G401.6 (cell line): ENCODE results near the gene LKAAEAR1.

Source experiments
- FAIRE-seq: peaks from 2 replicates; lab custom pipeline; 2012; peaks lifted over from hg19 to GRCh38; lab: Jason Lieb, UNC

The LKAAEAR1 gene

GRCh38 chr20:64078934-64079272, 5.3 kb downstream of the LKAAEAR1 start:
- no peak for FAIRE-seq

DNA sequence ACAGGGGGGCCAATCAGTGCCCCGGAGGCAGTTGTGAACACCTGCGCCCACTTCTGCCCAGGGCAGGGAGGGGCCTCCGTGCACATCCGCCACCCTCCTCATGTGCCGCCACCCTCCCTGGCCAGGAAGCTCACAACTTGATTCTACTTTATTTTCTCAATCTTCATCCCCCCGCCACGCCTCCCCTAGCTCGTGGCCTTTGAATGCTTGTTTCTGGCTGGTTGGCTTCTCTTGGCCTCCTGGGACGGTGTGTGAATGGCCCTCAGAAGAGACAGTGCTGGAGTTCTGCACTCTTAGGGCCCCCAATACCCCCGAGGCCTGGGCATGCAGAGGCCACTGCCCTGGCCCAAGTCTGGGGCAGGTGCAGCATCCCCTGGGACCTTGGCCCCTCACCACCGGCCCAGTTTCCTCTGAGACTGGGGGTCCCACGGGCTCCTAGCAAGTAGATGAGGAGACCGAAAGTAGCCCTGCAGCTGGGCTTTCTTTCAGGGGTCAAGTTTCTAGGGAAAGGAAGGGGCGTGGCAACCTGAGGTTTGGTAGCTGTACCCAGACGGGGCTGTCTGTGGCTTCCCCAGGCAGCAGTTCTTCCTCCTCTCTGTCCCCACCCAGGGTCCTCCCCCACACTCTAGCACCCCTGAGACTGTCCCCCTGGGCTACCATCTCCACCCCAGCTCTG, 6.2 kb downstream of the LKAAEAR1 start:
- no peak for FAIRE-seq

DNA sequence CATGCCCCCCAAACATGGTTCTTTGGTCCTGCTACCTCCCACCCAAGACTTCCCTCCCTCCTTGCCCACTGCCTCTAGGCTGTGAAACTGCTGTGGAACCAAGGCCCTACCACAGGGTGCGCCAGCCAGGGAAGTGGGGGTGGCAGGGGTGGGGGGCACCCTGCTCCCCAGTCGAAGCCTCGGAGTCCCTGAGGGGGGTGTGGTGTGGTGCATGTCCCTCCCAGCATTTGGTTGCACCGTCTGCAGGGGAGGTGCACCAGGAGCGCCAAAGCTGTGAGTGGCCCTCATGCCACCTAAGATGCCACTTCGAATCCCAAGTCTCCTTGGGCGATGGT, 6.7 kb downstream of the LKAAEAR1 start:
- no peak for FAIRE-seq

GRCh38 chr20:64077094-64077493, 7.1 kb downstream of the LKAAEAR1 start:
- no peak for FAIRE-seq

DNA sequence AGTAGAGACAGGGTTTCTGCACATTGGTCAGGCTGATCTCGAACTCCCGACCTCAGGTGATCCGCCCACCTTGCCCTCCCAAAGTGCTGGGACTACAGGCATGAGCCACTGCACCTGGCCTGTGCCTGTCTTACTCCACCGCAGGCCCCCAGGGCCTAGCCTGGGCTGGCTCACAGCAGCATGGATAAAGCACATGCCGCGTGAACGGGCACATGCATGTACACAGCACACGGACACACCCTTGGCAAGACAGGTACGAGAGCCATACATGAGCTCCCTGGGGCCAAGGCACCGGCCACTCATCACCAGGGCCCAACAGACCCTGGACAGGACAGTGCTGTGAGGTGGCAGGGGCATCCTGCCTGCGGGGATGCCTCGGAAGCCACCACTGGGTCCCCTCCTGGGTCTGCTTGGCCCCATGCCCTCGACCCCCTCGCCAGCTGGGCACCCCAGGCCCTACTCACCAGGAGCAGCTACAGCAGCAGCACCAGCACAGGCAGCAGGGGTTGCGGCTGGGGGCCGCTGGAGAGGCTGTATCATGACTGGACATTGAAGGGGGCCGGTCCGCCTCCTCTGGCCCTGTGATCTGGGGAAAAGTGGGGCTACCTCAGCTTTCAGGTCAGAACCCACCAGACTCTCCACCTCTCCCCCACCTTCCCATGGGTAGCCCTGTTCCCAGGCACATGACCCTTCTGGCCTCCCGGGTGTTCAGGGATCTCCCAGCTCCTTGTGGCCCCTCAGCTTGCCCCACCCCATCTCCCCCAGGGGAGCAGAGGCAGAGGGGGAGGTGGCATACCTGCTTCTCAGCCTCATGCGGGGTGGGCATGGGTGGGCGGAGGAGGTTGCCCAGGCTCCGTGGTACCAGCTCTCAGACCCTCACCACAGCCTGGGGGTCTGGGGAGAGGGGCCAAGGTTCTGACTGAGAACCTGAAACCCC, 7.9 kb downstream of the LKAAEAR1 start:
- FAIRE-seq: no peak

GRCh38 chr20:64075556-64075955, 8.6 kb downstream of the LKAAEAR1 start:
- FAIRE-seq: no peak

DNA sequence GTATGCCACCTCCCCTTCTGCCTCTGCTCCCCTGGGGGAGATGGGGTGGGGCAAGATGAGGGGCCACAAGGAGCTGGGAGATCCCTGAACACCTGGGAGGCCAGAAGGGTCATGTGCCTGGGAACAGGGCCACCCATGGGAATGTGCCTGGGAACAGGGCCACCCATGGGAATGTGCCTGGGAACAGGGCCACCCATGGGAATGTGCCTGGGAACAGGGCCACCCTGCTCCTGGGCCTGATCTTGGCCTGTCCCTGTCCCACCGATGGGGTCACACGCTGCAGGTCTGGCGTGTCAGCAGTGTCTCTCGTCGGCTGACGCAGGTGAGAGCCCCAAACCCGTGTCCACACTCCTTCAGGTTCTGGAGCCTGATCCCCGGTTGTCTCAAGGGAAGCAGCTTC, 9.2 kb downstream of the LKAAEAR1 start:
- no peak for FAIRE-seq

- FAIRE-seq: no peak
Measured at GRCh38 chr20:64074184-64074789, 9.9 kb downstream of the LKAAEAR1 start.

- FAIRE-seq: no peak
Measured at GRCh38 chr20:64073476-64074183, 10.6 kb downstream of the LKAAEAR1 start.

DNA sequence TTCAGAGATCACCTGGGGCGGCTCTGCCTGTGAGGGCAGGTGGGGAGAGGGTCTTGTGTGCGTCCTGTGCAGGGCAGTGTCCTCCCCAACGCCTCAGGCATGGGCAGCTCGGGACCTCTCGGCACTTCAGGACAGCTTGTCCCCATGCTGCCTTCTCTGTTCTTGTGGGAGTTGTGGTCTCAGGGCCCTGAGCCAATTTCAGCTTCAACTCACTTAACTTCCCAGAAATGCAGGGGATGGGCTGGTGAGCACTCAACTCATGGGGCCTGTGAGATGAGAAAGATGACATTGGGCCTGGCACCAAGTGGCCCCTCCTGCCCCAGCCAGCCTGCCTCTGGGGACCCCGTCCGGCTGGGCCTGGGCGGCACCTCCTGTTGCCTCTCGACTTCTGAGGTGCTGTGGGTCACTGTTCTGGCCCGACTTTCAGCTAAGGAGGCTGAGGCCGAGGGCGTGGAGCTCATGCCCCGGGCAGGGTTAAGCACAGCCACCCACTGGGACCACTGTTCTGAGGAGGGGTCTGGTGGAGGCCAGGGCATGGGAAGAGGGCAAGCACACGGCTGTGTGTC, 11.6 kb downstream of the LKAAEAR1 start:
- no peak for FAIRE-seq

DNA sequence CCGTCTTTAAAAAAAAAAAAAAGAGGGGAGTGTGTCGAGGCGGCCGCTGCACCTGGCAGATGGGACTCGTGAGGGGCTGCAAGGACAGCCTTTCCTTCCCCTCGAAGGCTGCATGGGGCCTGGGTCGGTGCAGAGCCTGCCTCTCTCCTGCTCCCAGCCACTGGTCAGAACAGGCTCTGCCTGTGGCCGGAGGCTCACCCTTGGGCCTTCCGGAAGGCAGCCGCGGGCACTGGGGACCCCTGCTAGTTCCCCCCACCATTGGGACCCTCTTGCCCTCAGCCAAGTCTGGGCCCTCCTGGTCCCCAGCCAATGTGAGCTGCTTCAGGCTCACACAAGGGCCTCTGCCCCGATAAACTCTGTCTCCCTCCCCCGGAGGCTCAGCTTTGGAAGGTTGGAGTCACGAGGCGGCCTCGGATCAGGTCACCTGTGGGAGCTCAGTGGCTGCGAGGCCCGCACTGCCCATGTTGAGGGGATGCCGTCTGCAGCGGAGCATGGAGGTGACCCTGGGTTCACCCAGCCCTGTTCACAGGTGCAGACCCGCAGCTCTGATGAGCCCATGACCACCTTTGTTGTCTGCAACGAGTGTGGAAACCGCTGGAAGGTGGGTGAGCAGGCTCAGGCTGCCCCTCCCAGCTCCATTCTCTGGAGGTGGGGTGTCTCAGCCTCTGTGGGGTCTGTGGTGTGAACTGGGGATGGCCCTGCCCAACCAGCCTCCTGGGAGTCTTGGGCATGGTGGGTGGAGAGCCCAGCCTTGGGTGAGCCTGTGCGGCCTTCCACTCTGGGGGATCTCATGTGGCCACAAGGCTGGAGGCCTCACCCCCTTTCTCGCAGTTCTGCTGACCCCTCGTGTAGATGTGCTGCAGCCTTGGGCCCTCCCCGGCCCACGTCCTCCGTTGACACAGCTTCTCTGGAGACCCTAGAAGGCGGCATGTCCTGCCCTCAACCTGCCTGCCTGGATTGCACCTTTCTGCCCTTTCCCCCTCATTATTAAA, 12.6 kb downstream of the LKAAEAR1 start:
- FAIRE-seq: no peak

- no peak for FAIRE-seq
Measured at GRCh38 chr20:64070244-64070993, 13.8 kb downstream of the LKAAEAR1 start.

GRCh38 chr20:64069614-64070243, 14.5 kb downstream of the LKAAEAR1 start:
- no peak for FAIRE-seq

DNA sequence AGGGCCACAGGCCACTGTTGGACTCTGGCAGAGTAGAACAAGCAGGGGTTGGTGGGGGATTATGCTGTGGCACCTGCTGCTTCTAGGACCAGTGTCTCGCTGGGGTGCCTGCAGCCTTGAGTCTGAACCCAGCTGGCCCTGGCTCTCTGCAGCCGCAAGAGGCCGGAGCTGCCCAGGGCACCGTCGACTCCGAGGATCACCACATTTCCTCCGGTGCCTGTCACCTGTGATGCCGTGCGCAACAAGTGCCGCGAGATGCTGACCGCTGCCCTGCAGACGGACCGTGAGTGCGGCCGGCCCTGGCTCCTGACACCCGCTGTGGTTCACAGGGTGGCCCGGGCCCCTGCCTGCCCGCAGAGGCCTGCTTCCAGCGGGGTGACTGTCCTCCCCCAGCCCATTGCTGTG, 15.0 kb downstream of the LKAAEAR1 start:
- FAIRE-seq: no peak

DNA sequence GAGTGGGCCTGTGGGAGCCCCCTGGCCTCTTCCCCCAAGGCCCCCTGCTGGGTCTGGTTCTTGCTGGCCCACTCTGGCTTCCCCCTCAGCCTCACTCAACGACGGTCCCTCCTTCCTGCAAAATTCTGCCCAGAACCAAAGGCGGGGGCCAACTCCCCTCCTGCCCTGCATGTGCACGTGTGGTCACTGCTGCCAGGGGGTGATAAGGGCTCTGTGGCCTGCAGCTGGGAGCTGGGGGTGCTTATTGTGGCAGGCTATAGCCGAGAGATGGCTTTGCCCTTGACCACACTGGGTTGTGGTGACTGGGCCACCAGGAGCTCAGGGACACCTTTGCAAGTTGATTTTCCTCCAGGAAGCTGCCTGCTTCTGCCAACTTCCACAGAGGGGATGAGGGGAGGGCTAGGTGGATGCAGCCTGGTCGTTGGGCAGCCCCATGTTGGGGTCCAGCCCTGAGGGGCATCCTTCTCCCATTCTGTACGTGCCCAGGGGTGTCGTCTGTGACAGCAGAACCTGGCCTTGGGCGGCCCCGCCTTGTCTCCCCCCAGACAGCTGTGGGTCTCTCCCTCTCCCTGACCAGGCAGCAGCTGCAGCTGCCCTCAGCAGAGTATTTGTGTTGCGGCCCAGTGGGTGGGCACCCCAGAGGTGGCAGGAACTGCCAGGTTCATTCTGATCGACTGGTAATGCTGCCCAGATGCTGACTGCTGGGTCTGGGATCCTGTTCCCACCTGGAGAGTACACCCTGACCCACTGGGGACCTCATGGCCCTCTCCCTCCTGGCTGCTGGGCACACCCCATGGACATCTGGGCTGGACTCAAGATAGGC, 15.6 kb downstream of the LKAAEAR1 start:
- FAIRE-seq: no peak

DNA sequence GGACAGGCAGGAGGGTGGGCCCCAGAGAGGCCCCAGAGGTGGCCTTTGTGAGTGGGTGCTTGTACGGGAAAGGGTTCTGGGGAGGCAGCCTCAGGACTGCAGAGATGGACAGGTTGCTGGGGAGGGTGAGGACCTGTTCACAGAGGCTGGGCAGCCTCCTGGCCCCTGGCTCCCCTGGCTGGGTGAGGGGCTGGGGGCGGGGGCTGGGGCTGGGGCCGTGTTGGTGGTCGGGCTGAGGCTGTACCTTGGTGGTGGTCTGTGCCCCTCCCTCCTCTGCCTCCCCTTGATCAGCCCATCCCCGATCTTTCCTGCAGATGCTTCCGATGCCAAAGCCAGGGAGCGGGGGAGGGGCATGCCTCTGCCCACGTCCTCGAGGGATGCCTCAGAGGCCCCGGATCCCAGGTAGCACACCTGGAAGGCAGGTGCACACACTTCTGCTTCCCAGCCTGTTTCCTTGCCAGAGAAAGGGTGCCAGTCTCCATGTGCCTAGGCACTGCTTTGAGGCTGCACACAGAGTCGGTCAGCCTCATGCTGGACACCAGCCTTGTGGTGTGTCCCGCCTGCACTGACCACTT, 16.4 kb downstream of the LKAAEAR1 start:
- no peak for FAIRE-seq

DNA sequence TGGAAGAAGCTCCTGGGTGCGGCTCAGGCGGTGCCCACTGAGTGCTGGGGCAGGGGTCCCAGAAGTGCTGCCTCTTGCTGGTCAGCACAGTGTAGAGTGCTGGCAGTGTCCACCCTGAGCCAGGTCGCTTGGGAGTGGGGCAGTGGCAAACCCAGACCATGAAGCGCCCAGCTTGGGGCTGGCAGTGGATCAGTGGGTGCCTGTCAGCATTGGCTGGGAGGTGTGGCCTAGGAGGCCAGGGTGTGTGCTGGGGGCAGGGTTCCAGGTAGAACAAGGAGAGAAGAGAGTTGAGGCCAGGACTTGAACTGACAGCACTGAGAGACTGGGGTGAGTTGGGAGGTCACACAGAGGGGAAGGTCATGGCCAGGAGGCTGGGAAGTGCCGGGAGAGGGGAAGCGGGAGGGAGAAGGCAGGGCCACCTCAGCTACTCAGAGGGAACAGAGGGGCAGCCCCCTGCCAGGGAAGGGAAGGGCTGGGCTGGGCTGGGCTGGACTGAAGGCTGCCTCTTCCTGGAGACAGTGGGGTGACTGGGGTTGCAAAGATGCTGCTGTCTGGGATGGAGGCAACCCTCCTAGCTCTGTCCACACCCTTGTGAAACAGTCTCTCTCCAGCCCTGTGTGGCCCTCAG, 17.1 kb downstream of the LKAAEAR1 start:
- no peak for FAIRE-seq

- FAIRE-seq: no peak
Measured at GRCh38 chr20:64065974-64066343, 18.2 kb downstream of the LKAAEAR1 start.
